GM21529 (cell line): ENCODE measurements around the gene PTPRM.

ENCODE experiments used
- ATAC-seq: cut with Tn5 transposase; IDR thresholded peaks from one replicate; pipeline ENCODE4 v1.9.1; 2021; ENCODE audit not compliant: unreplicated experiment

PTPRM gene

DNA sequence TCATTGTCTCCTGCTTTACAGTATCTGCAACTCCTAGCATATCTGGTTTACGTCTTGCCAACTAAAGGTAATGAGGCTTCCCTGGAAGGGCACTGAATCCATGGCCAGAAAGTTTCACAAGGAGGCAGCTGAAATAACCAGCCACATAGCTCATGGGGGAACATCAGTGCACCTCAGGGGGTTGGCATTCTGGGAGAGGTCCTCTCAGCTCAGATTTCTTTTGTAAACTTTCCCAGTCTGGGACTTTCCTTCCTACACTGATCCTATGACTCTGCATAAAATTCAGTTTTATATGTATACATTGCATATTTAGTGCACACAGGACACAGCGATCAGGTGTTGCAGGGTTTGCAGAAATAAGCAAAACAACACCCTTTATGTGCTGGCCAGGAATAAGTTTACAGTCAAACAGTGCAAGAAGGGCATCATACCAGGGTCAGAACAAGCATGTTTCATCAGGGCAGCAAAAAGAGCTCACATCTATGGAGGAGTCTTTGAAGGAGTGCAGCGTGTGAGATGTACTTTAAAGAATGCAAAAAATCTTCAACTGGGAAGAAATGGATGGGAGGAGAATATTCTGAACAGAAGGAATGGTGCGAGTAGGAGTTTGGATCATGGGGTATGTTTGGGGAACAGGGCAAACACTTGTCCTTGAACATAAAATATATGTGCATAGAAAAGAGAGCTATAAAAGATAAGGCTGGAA is 801.5 kb downstream of the PTPRM start:
- no peak for ATAC-seq

DNA sequence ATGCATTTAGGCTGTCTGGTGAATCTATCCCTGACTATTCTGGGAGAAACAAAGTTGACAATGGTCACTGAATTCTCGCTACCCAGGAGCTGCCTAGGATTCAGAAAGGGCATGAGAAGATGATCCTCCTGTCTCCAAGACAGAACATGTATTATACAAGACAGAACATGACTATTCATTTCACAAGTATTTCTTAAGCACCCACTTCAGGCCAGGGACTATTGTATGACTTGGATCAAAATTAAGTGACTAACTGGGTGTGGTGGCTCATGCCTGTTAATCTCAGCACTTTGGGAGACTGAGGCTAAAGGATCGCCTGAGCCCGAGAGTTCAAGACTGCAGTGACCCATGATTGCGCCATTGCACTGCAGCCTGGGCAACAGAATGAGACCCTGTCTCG is 806.4 kb downstream of the PTPRM start:
- no peak for ATAC-seq

DNA sequence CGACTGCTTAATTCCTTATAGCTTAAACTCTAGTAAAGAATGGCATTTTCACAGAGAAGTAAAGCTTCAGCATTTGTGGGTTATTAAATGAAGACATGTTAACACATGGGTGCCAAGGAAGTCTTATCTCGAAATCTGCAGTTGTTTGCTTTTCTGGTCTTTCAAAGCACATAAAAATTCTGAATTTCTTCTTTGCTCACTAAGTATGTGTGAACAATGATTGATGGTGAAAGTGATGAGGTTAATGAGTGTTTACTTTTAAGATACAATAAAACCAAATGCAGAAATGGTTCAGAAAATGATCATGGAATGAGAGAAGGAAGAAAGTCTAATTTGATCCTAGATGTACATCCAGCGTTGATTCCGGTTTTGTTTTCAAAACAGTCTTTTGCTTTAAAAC is 807.6 kb downstream of the PTPRM start:
- no peak for ATAC-seq

DNA sequence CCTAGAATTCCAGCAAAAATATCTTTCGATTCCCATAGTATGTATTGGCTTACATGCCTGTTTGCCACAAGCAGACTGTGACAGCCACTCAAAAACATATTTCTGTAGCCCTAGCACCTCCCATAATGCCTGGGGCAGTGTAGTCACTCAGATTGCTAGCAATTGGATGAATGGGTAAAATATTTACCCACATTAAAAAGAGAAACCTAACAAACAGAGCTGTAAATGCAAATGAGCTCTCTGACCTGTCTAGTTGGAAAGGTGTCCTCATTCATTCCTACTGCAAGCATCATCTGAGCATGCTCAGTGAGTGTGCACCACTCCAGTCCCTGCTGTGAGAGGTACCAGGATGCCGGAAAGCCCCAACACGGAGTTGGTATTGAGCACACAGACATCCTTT is 808.1 kb downstream of the PTPRM start:
- no peak for ATAC-seq

DNA sequence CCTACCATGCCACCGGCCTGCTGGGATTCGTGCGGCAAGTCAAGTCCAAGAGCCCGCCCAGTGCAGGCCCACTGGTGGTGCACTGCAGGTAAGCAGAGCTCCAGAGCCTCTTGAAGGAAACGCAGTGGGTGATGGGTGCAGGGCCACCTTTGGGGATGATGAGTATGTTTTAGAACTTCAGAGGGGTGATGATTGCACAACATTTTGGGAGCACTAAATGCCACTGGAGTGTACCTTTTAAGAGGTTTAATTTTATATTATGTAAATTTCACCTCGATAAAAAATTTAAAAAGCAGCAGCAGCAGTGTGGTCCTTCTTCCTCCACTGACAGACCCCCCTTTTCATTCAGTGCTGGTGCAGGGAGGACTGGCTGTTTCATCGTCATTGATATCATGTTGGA is 809.0 kb downstream of the PTPRM start:
- no peak for ATAC-seq

DNA sequence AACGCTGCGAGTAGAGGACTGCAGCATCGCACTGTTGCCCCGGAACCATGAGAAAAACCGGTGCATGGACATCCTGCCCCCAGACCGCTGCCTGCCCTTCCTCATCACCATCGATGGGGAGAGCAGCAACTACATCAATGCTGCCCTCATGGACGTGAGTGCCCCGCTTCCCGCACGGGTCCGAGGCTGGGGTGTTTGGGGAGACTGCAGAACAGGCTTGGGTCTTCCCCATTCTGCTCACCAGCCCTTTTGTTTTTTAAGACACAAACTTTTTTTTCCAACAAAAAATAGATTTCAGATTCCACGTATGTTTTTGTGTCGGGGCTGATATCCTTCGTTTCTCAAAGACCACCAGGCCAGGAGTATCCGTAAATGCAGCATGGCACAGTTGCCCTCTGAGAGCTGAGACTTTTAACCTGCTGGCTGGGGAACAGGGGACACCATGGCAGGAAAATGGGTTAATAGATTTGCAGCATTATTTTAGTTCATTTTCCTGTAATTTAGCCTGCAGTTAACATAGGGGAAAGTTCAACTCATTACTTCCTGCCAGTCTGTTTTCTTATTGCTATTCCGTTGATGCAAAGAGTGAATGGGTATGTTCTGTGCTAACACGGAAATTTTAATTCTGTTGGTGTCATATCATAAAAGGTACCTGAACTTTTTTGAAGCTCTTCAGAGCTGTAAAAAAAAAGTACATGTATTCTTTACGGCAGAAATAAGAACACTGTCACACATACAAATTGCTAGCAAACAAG is 812.2 kb downstream of the PTPRM start:
- ATAC-seq: no peak

DNA sequence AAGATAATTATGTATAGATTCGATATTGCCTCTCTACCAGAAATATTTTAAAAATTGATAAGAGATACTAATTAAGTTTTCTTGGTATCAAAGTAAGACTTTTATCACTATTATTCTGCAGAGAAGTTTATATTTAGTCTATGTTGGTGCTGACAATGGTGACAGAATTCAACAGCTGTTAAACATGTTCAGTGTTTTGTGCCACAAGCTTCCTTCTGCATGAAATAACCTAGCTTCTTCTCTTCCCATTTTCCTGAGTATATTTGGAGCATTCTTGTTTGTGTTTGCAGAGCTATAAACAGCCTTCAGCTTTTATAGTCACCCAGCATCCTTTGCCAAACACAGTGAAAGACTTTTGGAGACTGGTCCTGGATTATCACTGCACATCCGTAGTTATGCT is 812.9 kb downstream of the PTPRM start:
- ATAC-seq: no peak

DNA sequence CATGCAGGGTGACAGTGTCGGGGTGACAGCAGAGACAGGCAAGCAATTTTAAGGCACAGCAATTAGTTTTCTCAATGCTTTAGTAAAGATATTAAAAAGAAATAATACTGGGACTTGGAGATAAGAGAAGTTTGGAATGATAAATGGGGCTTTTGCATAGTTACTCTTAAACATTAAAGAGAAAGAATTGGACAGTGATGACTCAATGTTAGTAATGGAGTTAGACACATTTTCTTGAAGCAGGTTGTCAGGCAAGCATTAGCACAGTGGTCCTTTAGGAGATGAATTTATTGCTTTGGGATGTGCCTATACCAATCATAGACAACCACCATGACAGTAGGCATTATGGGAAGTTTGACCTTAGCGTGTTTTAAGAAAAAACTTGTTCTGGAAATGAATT is 813.8 kb downstream of the PTPRM start:
- no peak for ATAC-seq

DNA sequence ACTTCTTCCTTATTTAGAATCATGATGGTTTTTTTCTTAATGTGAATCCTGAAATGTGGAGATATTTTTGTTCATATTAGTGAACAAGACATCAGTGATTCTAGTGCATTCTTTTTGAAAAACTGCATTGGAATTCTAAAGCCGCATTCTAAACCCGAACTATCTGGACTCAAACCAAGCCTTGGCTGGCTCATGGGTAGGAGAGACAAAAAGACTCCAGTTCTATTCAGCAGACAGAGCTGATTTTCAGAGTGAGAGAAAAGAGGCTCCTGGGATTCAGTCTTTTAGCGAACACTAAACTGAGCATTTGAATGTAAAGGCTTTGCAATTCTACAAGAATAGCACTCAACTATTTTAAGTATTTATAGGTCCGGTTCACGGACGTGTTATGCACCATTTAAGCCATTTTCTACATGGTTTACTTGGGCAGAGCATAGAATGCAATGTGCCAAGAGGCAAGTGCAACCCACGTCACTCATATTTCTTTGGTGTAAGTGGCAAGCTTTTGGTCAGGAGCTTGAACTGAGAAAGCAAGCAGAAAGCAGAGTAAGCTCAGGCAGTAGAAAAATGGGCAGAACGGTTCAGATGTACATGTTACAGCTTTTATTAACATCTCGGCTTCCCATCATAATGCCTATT is 814.8 kb downstream of the PTPRM start:
- ATAC-seq: no peak

DNA sequence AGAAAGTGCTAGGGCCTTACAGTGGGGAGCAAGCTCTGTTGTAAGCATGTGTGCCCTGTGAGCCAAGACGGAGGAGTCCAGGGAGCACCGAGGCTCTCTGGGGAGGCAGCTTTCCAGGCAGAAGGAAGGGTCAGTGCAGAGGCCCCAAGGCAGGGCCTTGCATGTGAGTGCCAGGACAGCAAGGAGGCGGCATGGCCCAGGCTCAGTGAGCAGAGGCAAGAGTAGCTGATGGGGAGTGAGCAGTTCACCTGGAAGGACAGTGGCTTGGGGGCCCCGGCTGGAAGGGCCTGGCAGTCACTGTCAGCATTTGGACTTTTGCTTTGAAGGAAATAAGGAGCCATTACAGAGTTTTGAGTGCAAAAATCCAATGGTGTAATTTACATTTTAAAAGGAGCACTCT is 818.3 kb downstream of the PTPRM start:
- no peak for ATAC-seq

DNA sequence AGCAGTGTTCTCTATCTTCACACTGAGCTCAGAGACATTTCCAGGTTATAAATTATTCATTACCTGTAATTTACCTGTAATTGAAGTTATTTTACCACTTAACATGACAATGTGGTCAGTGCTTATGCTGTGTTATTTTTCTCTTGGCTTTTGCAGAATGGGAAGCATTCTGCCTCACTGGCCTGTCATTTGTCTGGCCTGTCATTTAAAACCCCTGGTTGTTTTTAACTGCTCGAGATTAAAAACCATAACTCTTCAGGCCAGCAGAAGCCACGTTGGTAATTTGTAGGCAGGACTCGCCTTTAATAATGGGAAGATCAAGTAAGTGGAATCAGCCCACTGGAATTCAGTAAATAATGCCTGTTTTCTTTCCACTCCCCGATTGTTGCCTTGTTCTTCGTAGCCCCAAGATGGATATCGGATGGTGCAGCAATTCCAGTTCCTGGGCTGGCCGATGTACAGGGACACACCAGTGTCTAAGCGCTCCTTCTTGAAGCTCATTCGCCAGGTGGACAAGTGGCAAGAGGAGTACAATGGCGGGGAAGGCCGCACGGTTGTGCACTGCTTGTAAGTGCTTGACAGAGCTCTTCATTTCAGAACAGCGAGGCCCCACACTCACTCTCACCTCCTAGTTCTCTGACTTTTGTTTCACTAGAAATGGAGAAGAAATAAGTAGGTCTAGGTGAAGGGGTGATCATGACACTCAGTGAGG is 819.7 kb downstream of the PTPRM start:
- no peak for ATAC-seq

DNA sequence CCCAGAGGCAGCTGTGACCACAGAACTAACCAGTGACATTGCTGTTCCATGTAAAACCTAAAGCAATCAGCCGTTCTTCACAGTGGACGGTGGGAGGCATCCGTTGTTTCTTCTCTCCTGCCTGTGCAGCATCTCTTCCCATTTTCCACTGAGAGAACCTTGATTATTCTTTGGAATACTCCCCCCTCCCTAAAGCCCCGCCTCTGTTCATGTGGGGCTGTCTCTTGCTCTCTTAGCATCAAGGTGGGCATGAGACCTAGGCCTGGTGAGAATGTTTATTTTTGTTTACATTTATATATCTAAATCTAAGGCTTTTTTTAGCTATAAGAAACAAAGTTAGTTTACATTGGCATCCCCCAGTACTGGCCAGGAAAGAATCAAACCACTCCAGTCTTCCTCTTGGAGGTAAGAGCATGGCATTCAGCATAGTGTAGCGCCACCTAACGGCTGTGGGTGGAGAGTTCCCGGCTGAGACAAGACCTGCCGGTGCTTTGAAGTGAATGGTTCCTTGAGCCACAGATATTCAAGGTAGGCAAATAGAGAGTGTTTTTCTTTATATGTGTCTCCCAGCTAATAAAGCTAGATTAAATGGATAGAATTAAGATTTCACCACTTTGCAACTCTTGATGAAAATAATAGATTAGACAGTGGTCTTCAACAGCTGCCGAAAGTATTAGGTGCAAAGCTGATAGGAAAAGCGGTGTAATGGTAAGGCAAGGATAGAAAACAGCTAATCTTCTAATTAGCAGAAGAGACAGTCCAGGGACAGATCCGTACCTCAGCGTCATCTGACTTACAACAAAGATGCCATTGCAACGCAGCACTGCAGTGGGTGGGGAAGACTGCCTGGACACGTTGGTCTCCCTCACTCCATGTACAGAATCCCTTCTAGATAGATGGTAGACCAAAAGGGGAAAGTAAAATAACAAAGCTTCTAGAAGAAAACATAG is 822.5 kb downstream of the PTPRM start:
- no peak for ATAC-seq

DNA sequence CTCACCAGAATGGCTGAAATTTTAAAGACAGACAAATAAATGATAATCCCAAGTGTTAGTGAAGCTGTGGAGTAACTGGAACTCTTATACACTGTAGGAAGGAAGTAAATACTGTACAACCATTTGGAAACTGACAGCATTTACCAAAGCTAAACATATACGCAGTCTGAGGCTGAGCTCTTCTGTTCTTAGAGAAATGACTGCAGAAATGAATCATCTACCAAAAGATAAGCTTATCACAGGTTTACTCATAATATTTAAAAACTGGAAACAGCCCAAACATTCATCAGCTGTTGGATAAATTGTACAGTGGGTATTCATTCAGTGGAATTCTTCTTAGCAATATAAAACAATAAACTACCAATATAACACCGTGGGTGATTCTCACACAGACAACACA is 824.0 kb downstream of the PTPRM start:
- no peak for ATAC-seq

DNA sequence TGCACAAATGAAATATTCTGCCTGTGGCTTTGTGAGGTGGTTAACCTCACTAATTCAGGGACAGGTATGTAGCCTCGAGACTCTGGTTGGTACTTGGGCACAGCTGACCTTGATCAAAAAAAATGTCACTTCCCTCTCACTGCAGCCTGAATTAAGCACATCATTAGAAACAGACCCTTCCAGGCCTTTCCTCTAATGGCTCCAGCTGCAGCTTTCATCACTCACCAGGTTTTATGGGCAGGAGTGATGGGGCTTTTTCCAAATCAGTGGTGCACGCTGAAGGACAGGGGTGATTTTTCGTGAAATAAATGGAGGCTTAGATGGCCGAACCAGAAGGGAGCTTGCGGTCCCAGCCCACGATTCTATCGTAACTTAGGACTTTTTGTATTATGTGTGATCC is 829.1 kb downstream of the PTPRM start:
- no peak for ATAC-seq

DNA sequence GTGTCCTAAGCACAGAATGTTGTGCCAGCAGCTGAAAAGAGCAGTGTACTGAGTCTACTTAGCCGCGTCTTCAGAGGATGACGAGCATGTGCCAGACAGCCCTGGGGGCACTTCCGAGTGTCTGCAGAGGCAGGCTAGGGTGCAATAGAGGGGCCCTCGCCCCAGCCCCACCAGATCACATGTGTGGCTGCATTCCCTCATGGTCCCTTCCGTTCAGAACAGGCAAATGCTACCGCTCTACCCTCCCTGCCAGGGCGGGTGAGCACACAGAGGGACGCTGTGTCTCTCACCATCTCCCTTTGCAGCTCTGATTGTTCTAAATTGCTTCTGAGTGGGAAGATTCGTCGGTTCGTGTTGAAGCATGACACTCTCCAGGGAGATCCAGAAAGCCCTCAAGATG is 829.9 kb downstream of the PTPRM start:
- ATAC-seq: no peak

DNA sequence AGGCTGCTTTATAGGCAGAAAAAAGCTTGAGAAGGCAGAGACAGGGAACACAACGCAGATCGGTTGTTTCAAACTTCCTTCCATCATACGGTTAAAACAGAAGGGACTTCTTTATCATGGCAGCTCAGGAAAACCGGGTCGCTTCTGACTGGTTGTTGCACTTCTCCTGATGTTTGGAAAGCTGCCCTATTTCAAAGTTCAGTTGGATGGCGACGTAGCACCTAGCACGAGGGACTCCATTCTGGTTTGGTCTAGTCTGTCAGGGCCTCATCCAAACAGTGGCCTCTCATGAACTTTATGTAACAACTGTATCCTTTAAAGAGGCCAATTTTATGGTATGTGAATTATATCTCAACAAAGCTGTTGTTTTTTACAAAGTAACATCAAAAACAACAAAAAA is 832.0 kb downstream of the PTPRM start:
- no peak for ATAC-seq

DNA sequence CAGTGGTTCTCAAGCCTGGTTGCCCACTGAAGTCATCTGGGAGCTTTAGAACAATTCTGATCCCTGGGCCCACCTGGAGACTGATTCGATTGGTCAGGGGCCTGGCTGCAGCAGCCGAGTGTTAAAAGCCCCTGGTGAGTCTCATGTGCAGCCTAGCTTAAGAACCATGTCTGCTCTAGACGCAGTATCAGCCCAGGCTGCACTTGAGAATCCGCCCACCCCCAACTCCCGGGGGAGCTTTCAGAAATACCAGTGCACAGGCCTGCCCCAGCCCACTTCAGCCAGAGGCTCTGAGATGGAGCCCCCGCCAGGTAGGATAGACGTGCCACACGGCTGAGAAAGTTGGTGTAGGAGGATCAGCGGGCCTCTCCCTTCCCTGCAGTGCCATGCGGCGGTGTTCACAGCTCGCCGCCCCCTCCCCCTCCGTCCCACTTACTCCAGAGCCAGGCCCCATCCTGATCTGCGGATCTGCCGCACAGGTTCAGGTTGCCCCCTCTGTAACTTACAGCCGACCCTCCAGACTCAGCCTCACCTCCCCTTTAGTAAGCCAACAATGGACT is 833.2 kb downstream of the PTPRM start:
- ATAC-seq: no peak

DNA sequence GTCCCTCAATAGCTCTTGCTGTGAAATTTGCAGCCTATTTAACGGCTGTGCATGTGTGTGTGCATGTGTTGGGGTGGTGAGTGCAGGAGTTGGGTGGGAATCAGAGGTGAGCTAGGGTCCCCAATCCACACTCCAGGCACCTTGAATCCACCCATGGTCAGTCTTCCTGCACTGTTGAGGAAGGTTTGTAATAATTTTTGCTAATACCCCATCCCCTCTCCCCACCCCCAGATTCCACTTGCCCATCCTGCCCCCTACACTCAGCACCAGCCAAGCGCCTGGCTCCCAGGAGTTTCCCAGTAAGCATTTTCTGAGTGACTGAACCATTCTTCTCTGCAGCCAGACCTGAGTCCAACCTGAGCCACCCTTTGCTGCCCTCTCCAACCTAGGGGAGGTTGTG is 833.7 kb downstream of the PTPRM start:
- ATAC-seq: no peak

DNA sequence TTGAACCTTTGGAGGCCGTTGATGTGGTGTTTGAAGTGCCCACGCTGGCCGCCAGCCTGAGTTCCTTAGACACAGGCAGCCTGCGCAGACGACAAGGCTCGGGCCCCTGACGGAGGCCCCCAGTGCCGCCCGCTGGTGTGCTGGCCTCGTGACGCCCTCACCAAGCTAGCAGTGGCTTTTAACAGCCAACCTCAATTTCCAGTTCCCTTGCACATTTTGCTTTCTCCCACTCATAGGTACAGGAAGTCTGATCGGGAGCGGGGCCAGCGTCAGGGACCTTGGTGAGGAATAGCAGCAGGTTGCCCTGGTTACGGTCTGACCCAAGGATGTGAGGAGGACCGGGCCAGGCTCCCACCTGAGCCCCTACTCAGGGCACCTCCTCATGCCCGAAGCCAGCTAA is 834.5 kb downstream of the PTPRM start:
- ATAC-seq: no peak

DNA sequence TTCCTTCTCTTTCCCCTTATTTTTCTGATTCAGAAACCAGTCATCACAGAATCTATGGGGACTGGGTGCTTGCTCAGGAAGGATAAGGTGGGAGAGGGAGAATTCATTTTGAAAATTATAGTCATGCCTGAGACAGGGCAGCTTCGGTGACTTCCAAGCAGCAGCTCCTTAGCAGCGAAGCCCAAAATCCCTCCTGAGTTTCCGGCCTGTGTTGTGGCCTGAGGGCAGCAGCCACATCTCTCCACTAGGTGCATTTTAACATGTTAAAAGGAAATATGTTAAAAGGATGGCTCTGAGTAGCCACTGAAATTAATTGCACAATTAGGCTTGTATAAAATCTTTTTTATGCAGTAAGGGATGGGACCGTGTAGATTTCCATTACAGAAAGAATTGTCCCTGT is 835.1 kb downstream of the PTPRM start:
- no peak for ATAC-seq
